WI38 (cell line): ENCODE results near the gene GPANK1.

Source experiments
- H3K4me3 ChIP-seq: 2 replicates; pipeline ENCODE4 v1.5.1; 2011; ENCODE audit warnings: low read depth, mild to moderate bottlenecking, control low read depth, low read length
- CTCF ChIP-seq: IDR thresholded peaks from 2 replicates; pipeline ENCODE4 v1.5.1; 2012; ENCODE audit warnings: low read depth, mild to moderate bottlenecking, control low read depth, low read length

GPANK1 gene

DNA sequence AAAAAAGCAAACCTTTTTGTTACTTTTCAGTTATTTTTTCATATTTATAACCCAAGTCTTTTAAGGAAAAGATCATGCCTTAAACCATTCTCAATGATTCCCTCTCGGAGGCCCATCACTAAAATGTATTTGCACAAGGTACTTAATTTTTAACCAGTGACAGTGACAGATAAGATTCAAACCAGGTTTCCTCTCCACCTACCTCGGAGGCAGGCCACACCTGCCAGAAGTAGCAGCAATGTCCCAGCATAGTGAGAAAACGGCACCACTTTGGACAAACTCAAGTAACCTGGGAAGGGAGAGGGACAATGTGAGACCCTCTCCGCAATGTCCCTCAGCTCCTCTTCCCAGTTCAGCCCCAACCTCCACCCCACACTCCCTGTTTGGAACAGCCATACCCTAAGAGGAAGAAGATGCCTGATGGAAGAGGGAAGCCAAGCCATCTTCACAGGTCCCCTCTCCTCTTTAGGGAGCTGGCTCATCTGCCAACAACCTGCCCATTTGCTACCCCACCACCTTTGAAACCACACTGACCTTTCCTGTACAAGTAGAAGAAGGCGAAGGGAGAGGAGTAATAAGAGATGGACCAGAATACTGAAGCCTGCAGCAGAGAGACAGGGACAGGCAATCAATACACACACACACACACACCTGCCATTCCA is 36.1 kb upstream of the GPANK1 start:
- no peak for TF ChIP-seq CTCF
- H3K4me3 ChIP-seq: no peak overlapping the region

GRCh38 chr6:31697555-31697954 is 32.8 kb upstream of the GPANK1 start:
- H3K4me3 ChIP-seq: no peak overlapping the region
- no peak for TF ChIP-seq CTCF

- H3K4me3 ChIP-seq: no peak overlapping the region
- TF ChIP-seq CTCF: no peak
Measured at GRCh38 chr6:31693535-31693934, 28.7 kb upstream of the GPANK1 start.

DNA sequence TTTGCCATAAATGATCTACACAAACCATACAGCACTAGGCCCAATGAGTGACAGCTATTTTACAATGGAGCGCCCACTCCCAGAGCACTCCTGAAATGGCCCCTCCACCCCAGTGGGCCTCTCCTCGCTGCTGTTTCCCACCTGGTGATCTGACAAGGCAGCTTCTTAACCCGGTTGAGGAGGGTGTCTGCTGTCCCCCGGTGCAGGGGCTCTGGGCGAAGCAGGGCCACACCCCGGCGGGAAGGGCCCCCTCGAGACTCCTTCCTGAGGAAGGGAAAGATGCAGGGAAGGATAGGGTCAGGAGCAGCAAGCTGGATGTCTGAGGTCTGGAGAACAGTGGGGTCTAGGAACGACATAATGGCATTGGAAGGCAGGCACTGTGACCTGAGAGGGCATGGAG is 28.1 kb upstream of the GPANK1 start:
- no peak for TF ChIP-seq CTCF
- no peak overlapping the region for H3K4me3 ChIP-seq

DNA sequence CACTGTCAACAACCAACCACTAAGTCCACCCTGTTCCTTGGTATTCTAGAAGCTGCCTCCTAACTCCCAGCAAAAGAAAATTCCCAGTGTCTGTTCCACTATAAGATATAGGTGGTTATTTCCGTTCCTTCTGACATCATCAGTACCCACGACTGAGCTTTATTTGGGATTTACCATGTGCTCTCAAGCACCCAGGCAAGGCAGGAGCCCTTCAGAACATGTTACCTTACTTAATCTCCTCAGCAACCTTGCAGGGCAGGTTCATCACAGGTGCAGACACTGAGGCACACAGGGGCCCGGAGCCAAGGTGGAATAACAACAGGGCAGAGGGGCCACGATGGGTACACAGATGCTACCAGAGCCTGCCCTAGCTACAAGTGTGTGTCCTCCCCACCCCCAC is 27.6 kb upstream of the GPANK1 start:
- no peak for TF ChIP-seq CTCF
- no peak overlapping the region for H3K4me3 ChIP-seq

DNA sequence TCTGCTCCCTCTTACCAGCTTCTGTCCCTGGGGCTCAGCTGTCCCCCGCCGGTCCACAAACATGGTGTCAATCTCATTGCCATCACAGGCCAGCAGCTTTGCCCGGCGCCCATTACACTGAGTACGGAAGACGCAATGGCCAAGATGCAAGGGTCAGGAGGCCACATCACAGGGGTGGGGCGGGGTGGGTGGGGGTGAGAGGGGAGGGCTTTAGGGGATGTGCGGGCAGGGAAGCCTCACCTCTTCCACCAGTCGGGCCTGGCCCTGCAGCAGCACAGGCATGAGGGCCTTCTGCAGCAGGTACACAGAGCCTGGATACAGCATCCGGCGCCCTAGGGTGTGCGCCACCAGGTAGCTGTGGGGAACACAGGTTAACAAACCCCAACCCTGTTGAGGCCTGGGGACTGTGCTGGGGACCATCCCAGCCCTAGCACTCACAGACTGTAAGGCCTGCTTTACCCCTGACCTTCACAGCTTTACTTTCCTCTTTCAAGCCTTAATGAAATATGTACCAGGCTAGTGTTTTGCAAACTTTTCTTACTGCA is 26.8 kb upstream of the GPANK1 start:
- no peak overlapping the region for H3K4me3 ChIP-seq
- no peak for TF ChIP-seq CTCF

DNA sequence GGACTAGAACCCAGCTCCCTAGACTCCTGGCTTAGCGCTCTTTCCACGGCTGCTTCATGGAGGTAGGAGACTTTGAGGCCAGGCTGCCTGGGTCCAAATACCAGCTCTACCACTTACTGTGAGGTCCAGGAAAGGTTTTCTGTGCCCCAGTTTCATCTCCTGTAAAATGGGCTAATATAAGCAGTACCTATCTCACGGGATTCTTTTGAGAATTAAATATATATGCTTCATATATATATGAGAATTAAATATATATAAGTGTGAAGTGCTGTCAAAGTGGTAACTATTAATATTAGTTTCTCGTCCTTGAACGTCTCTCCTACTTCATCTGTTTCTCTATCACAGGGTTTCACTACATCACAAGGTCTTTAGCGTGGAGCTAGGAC is 26.3 kb upstream of the GPANK1 start:
- no peak for TF ChIP-seq CTCF
- no peak overlapping the region for H3K4me3 ChIP-seq
